ENCODE results near the gene SCARB1. TPM values are rescaled to one million over a fixed set of nuclear protein-coding genes. Genes with fewer than 3 reads are reported as not detected.

The SCARB1 gene
- total and polyA plus RNA-seq, 2 of the 13 experiments (the other 11 are each of a cell fraction or from before 2014, with no cell fraction given): 63.4 to 160 TPM

DNA sequence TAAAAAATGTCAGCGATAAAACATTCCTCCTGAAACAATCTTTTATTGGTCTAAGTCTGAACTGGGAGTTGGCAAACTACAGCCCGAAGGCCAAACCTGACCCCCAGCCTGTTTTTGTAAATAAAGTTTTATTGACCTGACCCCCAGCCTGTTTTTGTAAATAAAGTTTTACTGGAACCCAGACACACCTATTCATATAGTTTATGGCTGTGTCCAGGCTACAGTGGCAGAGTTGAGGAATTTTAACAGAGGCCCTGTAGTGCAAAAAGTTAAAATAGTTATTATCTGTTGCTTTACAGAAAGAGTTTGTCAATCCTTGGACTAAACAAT is 12.1 kb upstream of the SCARB1 start (continued):
- TF ChIP-seq, protein P1, sequence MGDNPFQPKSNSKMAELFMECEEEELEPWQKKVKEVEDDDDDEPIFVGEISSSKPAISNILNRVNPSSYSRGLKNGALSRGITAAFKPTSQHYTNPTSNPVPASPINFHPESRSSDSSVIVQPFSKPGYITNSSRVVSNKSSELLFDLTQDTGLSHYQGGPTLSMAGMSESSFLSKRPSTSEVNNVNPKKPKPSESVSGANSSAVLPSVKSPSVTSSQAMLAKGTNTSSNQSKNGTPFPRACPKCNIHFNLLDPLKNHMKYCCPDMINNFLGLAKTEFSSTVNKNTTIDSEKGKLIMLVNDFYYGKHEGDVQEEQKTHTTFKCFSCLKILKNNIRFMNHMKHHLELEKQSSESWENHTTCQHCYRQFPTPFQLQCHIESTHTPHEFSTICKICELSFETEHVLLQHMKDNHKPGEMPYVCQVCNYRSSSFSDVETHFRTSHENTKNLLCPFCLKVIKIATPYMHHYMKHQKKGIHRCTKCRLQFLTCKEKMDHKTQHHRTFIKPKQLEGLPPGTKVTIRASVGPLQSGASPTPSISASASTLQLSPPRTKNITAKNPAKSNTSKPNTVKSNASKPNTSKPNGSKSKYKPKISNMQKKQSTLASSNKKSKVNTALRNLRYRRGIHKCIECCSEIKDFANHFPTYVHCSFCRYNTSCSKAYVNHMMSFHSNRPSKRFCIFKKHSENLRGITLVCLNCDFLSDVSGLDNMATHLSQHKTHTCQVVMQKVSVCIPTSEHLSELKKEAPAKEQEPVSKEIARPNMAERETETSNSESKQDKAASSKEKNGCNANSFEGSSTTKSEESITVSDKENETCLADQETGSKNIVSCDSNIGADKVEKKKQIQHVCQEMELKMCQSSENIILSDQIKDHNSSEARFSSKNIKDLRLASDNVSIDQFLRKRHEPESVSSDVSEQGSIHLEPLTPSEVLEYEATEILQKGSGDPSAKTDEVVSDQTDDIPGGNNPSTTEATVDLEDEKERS (CRISPR knock-in tag; IDR thresholded peaks at IDR 0.05): no peak
- TF ChIP-seq, protein P2, sequence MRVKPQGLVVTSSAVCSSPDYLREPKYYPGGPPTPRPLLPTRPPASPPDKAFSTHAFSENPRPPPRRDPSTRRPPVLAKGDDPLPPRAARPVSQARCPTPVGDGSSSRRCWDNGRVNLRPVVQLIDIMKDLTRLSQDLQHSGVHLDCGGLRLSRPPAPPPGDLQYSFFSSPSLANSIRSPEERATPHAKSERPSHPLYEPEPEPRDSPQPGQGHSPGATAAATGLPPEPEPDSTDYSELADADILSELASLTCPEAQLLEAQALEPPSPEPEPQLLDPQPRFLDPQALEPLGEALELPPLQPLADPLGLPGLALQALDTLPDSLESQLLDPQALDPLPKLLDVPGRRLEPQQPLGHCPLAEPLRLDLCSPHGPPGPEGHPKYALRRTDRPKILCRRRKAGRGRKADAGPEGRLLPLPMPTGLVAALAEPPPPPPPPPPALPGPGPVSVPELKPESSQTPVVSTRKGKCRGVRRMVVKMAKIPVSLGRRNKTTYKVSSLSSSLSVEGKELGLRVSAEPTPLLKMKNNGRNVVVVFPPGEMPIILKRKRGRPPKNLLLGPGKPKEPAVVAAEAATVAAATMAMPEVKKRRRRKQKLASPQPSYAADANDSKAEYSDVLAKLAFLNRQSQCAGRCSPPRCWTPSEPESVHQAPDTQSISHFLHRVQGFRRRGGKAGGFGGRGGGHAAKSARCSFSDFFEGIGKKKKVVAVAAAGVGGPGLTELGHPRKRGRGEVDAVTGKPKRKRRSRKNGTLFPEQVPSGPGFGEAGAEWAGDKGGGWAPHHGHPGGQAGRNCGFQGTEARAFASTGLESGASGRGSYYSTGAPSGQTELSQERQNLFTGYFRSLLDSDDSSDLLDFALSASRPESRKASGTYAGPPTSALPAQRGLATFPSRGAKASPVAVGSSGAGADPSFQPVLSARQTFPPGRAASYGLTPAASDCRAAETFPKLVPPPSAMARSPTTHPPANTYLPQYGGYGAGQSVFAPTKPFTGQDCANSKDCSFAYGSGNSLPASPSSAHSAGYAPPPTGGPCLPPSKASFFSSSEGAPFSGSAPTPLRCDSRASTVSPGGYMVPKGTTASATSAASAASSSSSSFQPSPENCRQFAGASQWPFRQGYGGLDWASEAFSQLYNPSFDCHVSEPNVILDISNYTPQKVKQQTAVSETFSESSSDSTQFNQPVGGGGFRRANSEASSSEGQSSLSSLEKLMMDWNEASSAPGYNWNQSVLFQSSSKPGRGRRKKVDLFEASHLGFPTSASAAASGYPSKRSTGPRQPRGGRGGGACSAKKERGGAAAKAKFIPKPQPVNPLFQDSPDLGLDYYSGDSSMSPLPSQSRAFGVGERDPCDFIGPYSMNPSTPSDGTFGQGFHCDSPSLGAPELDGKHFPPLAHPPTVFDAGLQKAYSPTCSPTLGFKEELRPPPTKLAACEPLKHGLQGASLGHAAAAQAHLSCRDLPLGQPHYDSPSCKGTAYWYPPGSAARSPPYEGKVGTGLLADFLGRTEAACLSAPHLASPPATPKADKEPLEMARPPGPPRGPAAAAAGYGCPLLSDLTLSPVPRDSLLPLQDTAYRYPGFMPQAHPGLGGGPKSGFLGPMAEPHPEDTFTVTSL (CRISPR knock-in tag; IDR thresholded peaks at IDR 0.05; ENCODE audit: borderline replicate concordance): no peak
- TF ChIP-seq ZNF777 (CRISPR knock-in tag; IDR thresholded peaks at IDR 0.05) (no peak), MEIS2 (CRISPR knock-in tag; IDR thresholded peaks at IDR 0.05) (no peak), MIER3 (CRISPR knock-in tag; IDR thresholded peaks at IDR 0.05; ENCODE audit: borderline replicate concordance) (no peak), ZMAT3 (CRISPR knock-in tag; conservative IDR thresholded peaks at IDR 0.05) (no peak), ZNF678 (CRISPR knock-in tag; IDR thresholded peaks at IDR 0.05) (no peak), ZNF749 (CRISPR knock-in tag; IDR thresholded peaks at IDR 0.05; ENCODE audit: borderline replicate concordance) (no peak), ZIK1 (CRISPR knock-in tag; IDR thresholded peaks at IDR 0.05; ENCODE audit: borderline replicate concordance, low read depth) (no peak), ZNF660 (CRISPR knock-in tag; IDR thresholded peaks at IDR 0.05; ENCODE audit: borderline replicate concordance, low read depth) (no peak), ZNF605 (CRISPR knock-in tag; IDR thresholded peaks at IDR 0.05) (no peak), SUZ12 (IDR thresholded peaks at IDR 0.05; ENCODE audit: low read depth, low read length) (no peak), ZKSCAN8 (CRISPR knock-in tag; IDR thresholded peaks at IDR 0.05; ENCODE audit: borderline replicate concordance) (0 out of 2 replicates have a peak, but pooled peaks have one; percentile 10), ZBTB20 (CRISPR knock-in tag; IDR thresholded peaks at IDR 0.05; ENCODE audit: borderline replicate concordance, low read depth) (no peak)
- TF ChIP-seq, protein P3, sequence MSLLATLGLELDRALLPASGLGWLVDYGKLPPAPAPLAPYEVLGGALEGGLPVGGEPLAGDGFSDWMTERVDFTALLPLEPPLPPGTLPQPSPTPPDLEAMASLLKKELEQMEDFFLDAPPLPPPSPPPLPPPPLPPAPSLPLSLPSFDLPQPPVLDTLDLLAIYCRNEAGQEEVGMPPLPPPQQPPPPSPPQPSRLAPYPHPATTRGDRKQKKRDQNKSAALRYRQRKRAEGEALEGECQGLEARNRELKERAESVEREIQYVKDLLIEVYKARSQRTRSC (CRISPR knock-in tag; IDR thresholded peaks at IDR 0.05; ENCODE audit: low read depth): no peak
- TF ChIP-seq, protein P4, sequence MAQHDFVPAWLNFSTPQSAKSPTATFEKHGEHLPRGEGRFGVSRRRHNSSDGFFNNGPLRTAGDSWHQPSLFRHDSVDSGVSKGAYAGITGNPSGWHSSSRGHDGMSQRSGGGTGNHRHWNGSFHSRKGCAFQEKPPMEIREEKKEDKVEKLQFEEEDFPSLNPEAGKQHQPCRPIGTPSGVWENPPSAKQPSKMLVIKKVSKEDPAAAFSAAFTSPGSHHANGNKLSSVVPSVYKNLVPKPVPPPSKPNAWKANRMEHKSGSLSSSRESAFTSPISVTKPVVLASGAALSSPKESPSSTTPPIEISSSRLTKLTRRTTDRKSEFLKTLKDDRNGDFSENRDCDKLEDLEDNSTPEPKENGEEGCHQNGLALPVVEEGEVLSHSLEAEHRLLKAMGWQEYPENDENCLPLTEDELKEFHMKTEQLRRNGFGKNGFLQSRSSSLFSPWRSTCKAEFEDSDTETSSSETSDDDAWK (CRISPR knock-in tag; IDR thresholded peaks at IDR 0.05): no peak
- TF ChIP-seq, protein P5, sequence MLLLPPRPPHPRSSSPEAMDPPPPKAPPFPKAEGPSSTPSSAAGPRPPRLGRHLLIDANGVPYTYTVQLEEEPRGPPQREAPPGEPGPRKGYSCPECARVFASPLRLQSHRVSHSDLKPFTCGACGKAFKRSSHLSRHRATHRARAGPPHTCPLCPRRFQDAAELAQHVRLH (CRISPR knock-in tag; IDR thresholded peaks at IDR 0.05; ENCODE audit: borderline replicate concordance, low read depth): no peak
